ACC112 (cell line): ENCODE data around the gene GLT1D1.
"Not testable (repeated sequence)": the region's sequence is repeated elsewhere in the genome, so short reads cannot be mapped to it uniquely, and the experiment has no call there.

Experiments used
- H2AFZ ChIP-seq: fragments of 200-600 bp; sonication (generic); one replicate; pipeline ENCODE4 v1.6.0; 2017; ENCODE audit warnings: antibody characterized with exemption, low read length; ENCODE audit not compliant: unreplicated experiment
- H3K27ac ChIP-seq: fragments of 200-600 bp; sonication (generic); 2 replicates; pipeline ENCODE4 v1.5.1; 2014; ENCODE audit warnings: low read depth, mild to moderate bottlenecking, antibody characterized with exemption, low read length, moderate library complexity
- H3K27me3 ChIP-seq: fragments of 200-600 bp; sonication (generic); 2 replicates; pipeline ENCODE4 v1.6.1; 2014; ENCODE audit warnings: mild to moderate bottlenecking, antibody characterized with exemption, low read length, moderate library complexity, mixed read lengths; ENCODE audit not compliant: insufficient read depth
- H3K36me3 ChIP-seq: fragments of 200-600 bp; sonication (generic); 2 replicates; pipeline ENCODE4 v1.6.1; 2016; ENCODE audit warnings: mild to moderate bottlenecking, antibody characterized with exemption, low read length, moderate library complexity, mixed read lengths; ENCODE audit not compliant: insufficient read depth
- H3K4me1 ChIP-seq: fragments of 200-600 bp; sonication (generic); one replicate; pipeline ENCODE4 v1.6.1; 2016; ENCODE audit warnings: low read length, mixed read lengths; ENCODE audit not compliant: insufficient read depth, unreplicated experiment, control insufficient read depth
- H3K4me3 ChIP-seq: fragments of 200-600 bp; sonication (generic); 2 replicates; pipeline ENCODE4 v1.5.1; 2014; ENCODE audit warnings: mild to moderate bottlenecking, low read depth, low read length
- H3K79me2 ChIP-seq: fragments of 200-600 bp; sonication (generic); one replicate; pipeline ENCODE4 v1.6.0; 2016; ENCODE audit warnings: low read length; ENCODE audit not compliant: control insufficient read depth, unreplicated experiment, insufficient read depth

Gene GLT1D1

GRCh38 chr12:128820723-128821432 is 32.4 kb upstream of the GLT1D1 start:
- Histone ChIP-seq H2AFZ (no peak overlapping the region), H3K27ac (no peak overlapping the region), H3K36me3 (no peaks in the 10 kb centered on the region), H3K27me3 (no peaks in the 10 kb centered on the region), H3K79me2 (peaks cover 75% of the 10 kb centered on the region), H3K4me3 (no peak overlapping the region), H3K4me1 (peaks cover 40% of the 10 kb centered on the region)

- Histone ChIP-seq H3K36me3 (no peaks in the 10 kb centered on the region), H3K4me1 (peaks cover 17% of the 10 kb centered on the region), H3K27ac (peak overlapping the region; percentile 18; the same call in 1 of the 2 replicates), H3K27me3 (no peaks in the 10 kb centered on the region), H3K79me2 (peaks cover 50% of the 10 kb centered on the region), H3K4me3 (peak overlapping the region; percentile 93), H2AFZ (peak overlapping the region; percentile 76)
Measured at GRCh38 chr12:128823216-128823915, 29.9 kb upstream of the GLT1D1 start.

DNA sequence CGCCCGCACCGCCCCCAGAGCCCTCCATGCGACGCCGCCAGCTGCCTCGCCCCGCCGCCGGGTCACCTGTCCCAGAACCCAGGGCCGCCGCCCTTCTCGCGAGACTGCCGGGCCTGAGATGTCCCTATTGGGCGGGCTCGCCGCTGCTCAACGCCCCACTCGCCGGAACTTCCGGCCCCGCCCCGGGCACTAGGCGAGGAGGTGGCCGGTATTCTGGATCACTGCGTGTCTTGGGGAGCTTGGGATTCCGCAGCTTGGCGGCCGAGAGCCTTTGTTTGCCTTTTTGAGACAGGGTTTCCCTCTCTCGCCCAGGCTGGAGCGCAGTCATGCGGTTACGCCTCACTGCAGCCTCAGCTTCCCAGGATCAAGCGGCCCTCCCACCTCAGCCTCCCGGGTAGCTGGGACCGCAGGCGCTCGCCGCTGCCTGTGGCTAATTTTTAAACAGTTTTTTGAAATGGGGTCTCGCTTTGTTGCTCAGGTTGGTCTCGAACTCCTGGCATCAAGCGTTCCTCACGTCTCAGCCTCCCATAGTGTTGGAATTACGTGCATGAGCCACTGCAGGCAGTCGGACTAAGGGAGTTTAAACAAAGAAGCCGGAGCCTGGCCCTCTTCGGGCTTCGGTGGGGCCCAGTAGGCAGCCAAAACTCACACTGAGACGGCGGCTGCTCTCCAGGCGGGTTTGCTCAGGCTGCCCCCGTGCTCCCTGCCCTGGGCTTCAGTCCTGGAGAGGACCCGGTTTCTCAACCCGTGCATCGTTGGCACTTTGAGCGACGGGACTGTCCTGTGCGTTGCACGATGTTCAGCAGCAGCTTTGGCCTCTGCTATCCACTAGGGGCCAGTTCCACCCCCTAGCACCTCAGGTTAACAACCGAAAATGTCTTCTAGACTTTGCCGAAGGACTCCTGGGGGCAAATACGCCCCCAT is 29.1 kb upstream of the GLT1D1 start, which contains the start of gene SLC15A4:
Gene SLC15A4, minus strand, starts transcription at position 43 of the 924 bp plus-strand sequence. Its CDS starts 15 bp downstream, at position 28.
- peaks cover 42% of the 10 kb centered on the region for H3K79me2 ChIP-seq
- H3K4me1 ChIP-seq = peaks cover 9% of the 10 kb centered on the region
- H3K4me3 ChIP-seq = peak within 1 kb of the TSS; percentile 93
- peak within 1 kb of the TSS; percentile 24; the same call in 1 of the 2 replicates for H3K27ac ChIP-seq
- H3K27me3 ChIP-seq = no peaks in the 10 kb centered on the region
- H2AFZ ChIP-seq = peak within 1 kb of the TSS; percentile 76
- H3K36me3 ChIP-seq = no peaks in the 10 kb centered on the region

- Histone ChIP-seq H2AFZ (no peak overlapping the region), H3K79me2 (peaks cover 26% of the 10 kb centered on the region), H3K36me3 (no peaks in the 10 kb centered on the region), H3K4me3 (no peak overlapping the region), H3K4me1 (peaks cover 6% of the 10 kb centered on the region), H3K27ac (no peak overlapping the region), H3K27me3 (no peaks in the 10 kb centered on the region)
Measured at GRCh38 chr12:128825835-128826234, 27.4 kb upstream of the GLT1D1 start.

GRCh38 chr12:128827724-128828123 is 25.6 kb upstream of the GLT1D1 start:
- Histone ChIP-seq H3K27ac (no peak overlapping the region), H2AFZ (no peak overlapping the region), H3K79me2 (peaks cover 9% of the 10 kb centered on the region), H3K4me3 (no peak overlapping the region), H3K4me1 (no peaks in the 10 kb centered on the region), H3K36me3 (no peaks in the 10 kb centered on the region), H3K27me3 (no peaks in the 10 kb centered on the region)

DNA sequence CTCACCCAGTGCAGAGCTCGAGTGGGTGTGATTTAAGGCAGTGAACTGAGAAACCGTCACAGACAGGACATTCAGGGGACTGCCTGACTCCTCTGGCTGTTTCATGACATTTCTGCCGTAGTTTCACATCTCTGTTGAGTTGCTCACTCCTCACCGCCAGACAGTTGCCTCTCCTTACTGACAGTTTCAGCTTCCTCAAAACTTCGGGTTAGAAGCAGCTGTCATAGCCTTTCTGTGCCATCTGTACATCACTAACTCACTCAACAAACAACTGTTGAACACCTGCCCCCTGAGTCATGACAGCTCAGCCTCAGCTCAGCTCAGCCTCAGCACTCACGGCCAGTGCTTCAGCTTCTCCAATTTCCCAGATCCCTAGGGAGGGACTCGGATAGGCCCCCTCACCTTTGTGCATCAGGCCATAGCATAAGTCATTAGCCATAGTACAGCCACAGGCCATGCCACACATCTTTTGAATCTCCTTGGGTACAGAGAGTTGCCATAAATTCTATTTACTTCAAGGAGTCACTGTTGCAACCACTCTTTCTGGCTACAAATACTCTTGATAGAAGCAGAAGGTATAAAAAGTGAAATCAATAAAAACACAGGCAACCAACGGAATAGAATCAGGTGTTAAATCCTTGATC is 23.3 kb upstream of the GLT1D1 start:
- Histone ChIP-seq H3K79me2 (no peaks in the 10 kb centered on the region), H3K4me3 (no peak overlapping the region), H3K4me1 (no peaks in the 10 kb centered on the region), H2AFZ (no peak overlapping the region), H3K36me3 (no peaks in the 10 kb centered on the region), H3K27me3 (no peaks in the 10 kb centered on the region), H3K27ac (no peak overlapping the region)

GRCh38 chr12:128830505-128830893 is 22.8 kb upstream of the GLT1D1 start:
- no peaks in the 10 kb centered on the region for H3K27me3 ChIP-seq
- H3K36me3 ChIP-seq = no peaks in the 10 kb centered on the region
- no peak overlapping the region for H3K4me3 ChIP-seq
- H2AFZ ChIP-seq = no peak overlapping the region
- no peak overlapping the region for H3K27ac ChIP-seq
- H3K79me2 ChIP-seq = no peaks in the 10 kb centered on the region
- no peaks in the 10 kb centered on the region for H3K4me1 ChIP-seq

GRCh38 chr12:128833418-128833817 is 19.9 kb upstream of the GLT1D1 start:
- Histone ChIP-seq H3K4me1 (no peaks in the 10 kb centered on the region), H2AFZ (no peak overlapping the region)

GRCh38 chr12:128839885-128840284 is 13.4 kb upstream of the GLT1D1 start:
- H3K36me3 ChIP-seq, H3K4me1 ChIP-seq, H3K79me2 ChIP-seq, H3K27me3 ChIP-seq, H3K27ac ChIP-seq, H3K4me3 ChIP-seq, H2AFZ ChIP-seq: not testable (repeated sequence)

More at GRCh38 chr12:128833418-128833817, 19.9 kb upstream of the GLT1D1 start:
- Histone ChIP-seq H3K4me3 (no peak overlapping the region), H3K27ac (no peak overlapping the region), H3K27me3 (no peaks in the 10 kb centered on the region), H3K36me3 (no peaks in the 10 kb centered on the region), H3K79me2 (no peaks in the 10 kb centered on the region)

DNA sequence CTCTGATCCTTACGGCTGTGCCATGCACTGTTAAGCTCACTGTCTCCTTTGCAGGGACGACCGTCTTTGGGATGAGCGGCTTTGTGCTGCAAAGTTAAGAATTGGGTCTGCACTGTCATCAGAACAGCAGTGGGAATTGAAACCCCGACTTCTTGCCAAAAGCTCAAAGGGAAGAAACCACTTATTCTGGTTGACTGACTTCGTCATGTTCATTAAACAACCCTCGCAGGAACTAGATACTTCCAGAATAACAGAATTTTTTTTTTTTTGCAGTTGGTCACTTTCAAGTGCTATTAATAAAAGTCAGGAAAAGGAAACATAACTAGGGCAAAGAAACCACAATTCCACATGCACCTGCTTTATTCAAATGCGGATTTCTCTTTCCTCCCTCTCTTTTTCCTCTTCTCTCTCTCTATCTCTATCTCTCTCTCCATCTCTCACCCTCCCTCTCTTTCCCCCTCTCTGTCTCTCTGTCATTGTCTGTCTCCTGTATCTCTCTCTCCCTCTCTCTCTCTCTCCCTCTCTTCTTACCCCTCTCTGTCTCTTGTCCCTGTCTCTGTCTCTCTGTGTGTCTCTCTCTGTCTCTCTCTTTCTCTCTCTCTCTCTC is 12.3 kb upstream of the GLT1D1 start:
- Histone ChIP-seq H3K27me3 (no peaks in the 10 kb centered on the region; the same call in 1 of the 2 replicates), H3K79me2 (no peaks in the 10 kb centered on the region), H3K27ac (no peak overlapping the region), H3K4me3 (no peak overlapping the region), H3K36me3 (no peaks in the 10 kb centered on the region), H2AFZ (no peak overlapping the region), H3K4me1 (no peaks in the 10 kb centered on the region)
